ENCODE measurements around the gene CCDC74B. TPM values are rescaled to one million over a fixed set of nuclear protein-coding genes. Genes with fewer than 3 reads are reported as not detected.
"Not testable (repeated sequence)": the region's sequence is repeated elsewhere in the genome, so short reads cannot be mapped to it uniquely, and the experiment has no call there.

The CCDC74B gene
- total RNA-seq, 1 donor from 2014 or later: 0.79 TPM

GRCh38 chr2:130166611-130167010 lies 21.7 kb upstream of the CCDC74B start:
- DNase-seq (ENCODE audit: low read depth in 2 of 2): not testable (repeated sequence)

- no peak for DNase-seq (ENCODE audit: low read depth in 2 of 2)
These were observed 20.5 kb upstream of the CCDC74B start for GRCh38 chr2:130165293-130166016.

GRCh38 chr2:130162968-130163367 lies 18.1 kb upstream of the CCDC74B start:
- DNase-seq (ENCODE audit: low read depth in 2 of 2): no peak

GRCh38 chr2:130162486-130162885 lies 17.6 kb upstream of the CCDC74B start:
- not testable (repeated sequence) for DNase-seq (ENCODE audit: low read depth in 2 of 2)

GRCh38 chr2:130160838-130161705 lies 16.2 kb upstream of the CCDC74B start:
- DNase-seq (ENCODE audit: low read depth in 2 of 2): not testable (repeated sequence)

- no peak for DNase-seq (ENCODE audit: low read depth in 2 of 2)
These were observed 15.2 kb upstream of the CCDC74B start for GRCh38 chr2:130160131-130160530.

GRCh38 chr2:130159376-130159775 lies 14.5 kb upstream of the CCDC74B start:
- not testable (repeated sequence) for DNase-seq (ENCODE audit: low read depth in 2 of 2)

- DNase-seq (ENCODE audit: low read depth in 2 of 2): no peak
These were observed 13.7 kb upstream of the CCDC74B start for GRCh38 chr2:130158631-130159030.

GRCh38 chr2:130157825-130158514 lies 13.1 kb upstream of the CCDC74B start:
- not testable (repeated sequence) for DNase-seq (ENCODE audit: low read depth in 2 of 2)

- not testable (repeated sequence) for DNase-seq (ENCODE audit: low read depth in 2 of 2)
These were observed 12.4 kb upstream of the CCDC74B start for GRCh38 chr2:130157354-130157753.

GRCh38 chr2:130156624-130157004 lies 11.7 kb upstream of the CCDC74B start:
- DNase-seq (ENCODE audit: low read depth in 2 of 2): no peak

- peak; percentile 58 to 82 for DNase-seq (ENCODE audit: low read depth in 2 of 2)
These were observed 11.2 kb upstream of the CCDC74B start for GRCh38 chr2:130155956-130156623.

GRCh38 chr2:130154773-130155765 lies 10.2 kb upstream of the CCDC74B start:
- DNase-seq (ENCODE audit: low read depth in 2 of 2): no peak

- not testable (repeated sequence) for DNase-seq (ENCODE audit: low read depth in 2 of 2)
These were observed 9.5 kb upstream of the CCDC74B start for GRCh38 chr2:130154423-130154770.

- not testable (repeated sequence) for DNase-seq (ENCODE audit: low read depth in 2 of 2)
These were observed 9.0 kb upstream of the CCDC74B start for GRCh38 chr2:130153721-130154422.

GRCh38 chr2:130152816-130153595 lies 8.1 kb upstream of the CCDC74B start:
- no peak for DNase-seq (ENCODE audit: low read depth in 2 of 2)

- not testable (repeated sequence) for DNase-seq (ENCODE audit: low read depth in 2 of 2)
These were observed 7.4 kb upstream of the CCDC74B start for GRCh38 chr2:130152136-130152815.

- not testable (repeated sequence) for DNase-seq (ENCODE audit: low read depth in 2 of 2)
These were observed 6.2 kb upstream of the CCDC74B start for GRCh38 chr2:130151145-130151512.

Measured in lung microvascular endothelial cell (primary cell).